Stimulated activated CD8-positive, alpha-beta memory T cell treated with anti-CD3 and anti-CD28 coated beads, Interleukin-7, amount 100 ng/mL, for 4 hours (primary cell): Measurements from ENCODE around the gene HTR1A.

Source experiments
- DNase-seq, 2 donors: peaks; one replicate each; pipeline ENCODE4 v3.0.0-alpha.2; 2020; ENCODE audit warnings: low read depth in 2 of 2

Gene HTR1A

DNA sequence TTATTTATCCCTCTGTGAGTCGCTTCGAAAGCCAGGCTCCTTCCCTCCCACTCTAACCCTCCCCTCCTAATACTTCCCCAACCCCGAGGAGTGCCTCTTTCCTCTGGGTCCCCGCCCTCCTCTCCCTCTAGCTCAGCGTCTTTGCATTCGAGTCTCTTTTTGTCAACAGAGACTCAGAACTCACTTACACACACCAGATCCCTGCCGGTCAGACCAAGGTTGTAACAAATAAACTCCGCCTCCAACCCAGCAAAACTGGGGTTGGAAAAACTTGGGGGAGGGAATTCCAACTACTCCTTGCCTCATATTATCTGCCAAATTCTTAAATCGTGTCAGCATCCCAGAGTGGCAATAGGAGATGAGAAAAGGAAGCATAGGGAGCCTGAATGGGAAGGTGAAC lies at the start of gene HTR1A:
HTR1A (minus strand) TSS at position 167 of the 400 bp plus-strand sequence. CDS start 726 bp downstream, outside the sequence.
- DNase-seq, result no peak

DNA sequence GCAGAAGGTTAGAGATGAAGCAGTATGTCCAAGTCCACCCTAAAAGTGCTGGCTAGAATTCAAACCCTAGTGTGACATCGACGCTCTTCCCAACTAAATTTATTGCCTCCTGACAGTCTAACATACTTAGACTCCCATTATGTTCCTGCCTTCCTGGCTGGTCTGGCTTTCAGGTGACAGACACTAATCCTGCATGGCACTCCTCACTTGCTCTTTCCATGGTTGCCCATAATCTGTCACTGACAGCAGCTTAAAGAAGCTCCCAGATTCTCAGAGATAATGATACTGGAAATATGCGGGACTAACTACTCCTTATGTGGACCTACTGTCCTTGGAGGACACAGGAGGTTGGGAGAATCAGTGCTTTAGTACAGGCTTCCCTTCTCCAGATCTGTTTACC lies 41.7 kb upstream of the HTR1A start:
- no peak for DNase-seq

GRCh38 chr5:64000096-64000495 lies 37.9 kb upstream of the HTR1A start:
- no peak for DNase-seq

DNA sequence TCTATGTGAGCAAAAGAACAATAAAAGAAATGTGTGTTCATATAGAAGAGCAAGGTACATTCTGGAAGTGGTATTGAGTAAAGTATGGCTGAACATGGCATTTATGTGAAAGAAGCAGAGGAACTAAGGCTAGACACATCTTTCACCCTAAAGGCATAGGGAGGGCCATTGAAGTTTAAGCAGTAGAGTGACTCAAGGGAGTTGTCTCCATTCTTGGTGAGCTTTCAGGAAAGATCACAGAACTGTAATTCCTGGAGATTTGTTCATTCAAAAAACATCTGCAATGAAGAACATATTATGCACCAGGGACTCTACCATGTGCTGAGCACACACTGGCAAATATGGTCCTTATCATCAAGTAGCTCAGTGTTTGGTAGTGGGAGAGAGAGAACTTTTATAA lies 24.8 kb upstream of the HTR1A start:
- DNase-seq, result no peak

DNA sequence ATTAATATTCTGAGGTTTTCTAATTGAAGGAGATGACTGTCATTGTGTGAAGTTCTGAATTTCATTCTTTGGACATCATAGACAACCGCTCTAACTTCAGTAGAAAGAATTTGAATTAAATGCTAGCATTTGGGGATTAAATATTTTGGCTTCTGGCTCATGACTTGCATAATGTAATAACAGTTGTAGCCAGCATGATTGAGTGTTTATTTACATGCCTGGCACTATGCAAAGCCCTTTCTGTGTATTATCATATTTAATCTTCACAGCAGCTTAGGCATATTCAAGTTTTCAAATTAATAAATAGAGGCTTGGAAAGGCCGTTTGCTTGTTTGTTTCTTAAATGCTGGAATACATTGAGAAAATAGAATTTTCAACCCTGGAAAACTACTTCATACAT lies 19.6 kb upstream of the HTR1A start:
- no peak for DNase-seq

- DNase-seq, result no peak
These were observed 1.7 kb upstream of the HTR1A start for GRCh38 chr5:63963926-63964325.

DNA sequence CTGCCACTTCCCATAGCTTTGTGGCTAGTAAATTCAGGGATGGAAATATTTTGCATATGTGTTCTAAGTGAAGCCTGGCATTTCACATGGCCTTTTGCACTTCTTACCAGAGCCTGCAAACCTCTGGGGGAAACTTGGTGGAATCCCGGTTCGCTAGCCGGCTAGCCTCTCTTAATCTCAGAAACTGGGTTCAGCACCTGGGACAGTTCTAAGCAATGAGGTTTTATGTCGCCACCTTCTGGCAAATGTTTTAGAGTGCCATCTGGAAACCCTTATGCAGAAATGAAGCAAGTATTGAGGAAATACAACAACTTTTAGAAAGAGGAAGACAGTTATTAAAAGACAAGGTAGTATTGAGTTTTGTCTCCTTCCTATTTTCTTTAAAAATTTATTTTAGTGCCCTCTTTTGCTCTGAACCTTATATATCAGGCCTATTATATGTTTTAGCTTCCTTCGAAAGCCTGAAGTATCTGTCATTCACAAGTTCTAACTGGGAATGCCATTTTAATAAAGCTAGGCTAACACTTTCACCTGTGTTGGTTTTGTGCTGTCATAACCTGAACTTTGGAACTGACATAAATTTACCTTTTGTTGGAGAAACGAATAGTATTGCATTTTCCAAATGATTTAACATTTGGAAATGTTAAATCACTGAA lies 963 bp upstream of the HTR1A start:
- DNase-seq, result no peak

GRCh38 chr5:63961598-63962161 lies 565 bp downstream of the HTR1A start:
- DNase-seq, result no peak

- no peak for DNase-seq
These were observed 1.1 kb downstream of the HTR1A start for GRCh38 chr5:63961125-63961597.

DNA sequence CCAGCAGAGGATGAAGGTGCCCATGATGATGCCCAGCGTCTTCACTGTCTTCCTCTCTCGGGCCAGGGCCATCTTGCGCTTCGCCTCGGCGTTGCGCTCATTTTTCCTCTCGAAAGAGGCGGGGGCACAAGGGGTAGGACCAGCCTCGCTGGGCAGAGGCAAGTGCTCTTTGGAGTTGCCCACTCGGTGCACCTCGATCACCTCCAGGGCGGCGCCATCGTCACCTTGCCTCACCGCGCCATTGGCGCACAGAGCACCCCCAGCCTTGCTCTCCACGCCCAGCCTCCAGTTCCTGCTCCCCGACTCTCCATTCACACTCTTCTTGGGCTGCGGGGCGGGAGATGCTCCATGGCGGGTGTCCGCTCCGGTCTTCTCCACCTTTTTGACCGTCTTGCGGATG lies 1.6 kb downstream of the HTR1A start:
- no peak for DNase-seq

- no peak for DNase-seq
These were observed 2.9 kb downstream of the HTR1A start for GRCh38 chr5:63959177-63959982.

GRCh38 chr5:63958654-63959053 lies 3.6 kb downstream of the HTR1A start:
- DNase-seq, result no peak

DNA sequence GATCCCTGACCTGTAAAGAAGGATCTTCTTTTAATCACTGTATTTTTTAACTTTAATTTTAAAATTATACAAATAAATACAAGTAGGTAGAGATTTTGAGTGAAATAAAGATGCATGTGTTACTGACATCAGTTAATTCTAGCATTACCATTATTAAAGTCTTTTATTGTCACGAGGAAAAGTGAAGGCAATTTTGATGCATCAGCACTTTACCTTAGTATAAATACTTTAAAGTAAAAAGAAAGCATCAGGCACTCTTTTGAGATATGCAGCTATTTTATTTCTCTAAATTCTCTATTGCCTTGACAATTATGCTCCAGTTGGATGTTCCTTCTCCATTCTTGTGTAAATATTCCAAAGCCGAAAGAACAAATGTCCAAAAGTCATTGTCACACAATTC lies 4.6 kb downstream of the HTR1A start:
- no peak for DNase-seq

DNA sequence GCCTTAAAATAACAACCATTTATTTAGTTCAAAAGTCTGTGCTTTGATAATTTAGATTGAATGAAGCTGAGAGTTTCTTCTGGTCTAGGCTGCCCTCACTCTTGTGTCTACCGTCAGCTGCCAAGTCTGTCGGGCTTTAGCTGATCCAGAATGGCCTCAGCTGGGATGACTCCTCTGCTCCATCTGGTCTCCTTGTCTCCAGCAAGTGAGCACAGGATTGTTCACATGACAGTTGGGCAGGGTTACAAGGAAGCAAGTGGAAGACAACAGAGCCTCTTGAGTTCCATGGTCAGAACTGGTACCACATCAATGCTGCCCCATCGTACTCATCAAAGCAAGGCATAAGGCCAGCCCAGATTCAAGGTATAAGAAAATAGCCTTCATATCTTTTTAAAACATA lies 9.0 kb downstream of the HTR1A start:
- DNase-seq, result no peak

DNA sequence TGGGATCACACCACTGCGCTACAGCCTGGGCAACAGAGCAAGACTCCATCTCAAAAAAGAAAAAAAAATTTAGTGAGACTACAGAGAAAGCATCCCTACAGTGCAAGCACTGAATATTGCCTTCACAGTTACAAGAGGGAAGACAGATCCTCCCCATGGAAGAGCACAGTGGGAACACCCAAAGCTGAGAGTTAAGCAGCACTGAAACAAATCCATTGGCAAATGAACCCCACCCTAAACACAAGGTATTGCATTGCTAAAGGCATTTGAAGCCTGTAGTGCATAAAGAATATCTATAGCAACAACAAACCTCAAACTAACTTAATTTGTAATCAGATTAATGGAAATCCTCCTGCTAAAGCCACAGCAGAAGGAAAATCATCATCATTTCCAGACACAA lies 27.1 kb downstream of the HTR1A start:
- DNase-seq, result no peak

DNA sequence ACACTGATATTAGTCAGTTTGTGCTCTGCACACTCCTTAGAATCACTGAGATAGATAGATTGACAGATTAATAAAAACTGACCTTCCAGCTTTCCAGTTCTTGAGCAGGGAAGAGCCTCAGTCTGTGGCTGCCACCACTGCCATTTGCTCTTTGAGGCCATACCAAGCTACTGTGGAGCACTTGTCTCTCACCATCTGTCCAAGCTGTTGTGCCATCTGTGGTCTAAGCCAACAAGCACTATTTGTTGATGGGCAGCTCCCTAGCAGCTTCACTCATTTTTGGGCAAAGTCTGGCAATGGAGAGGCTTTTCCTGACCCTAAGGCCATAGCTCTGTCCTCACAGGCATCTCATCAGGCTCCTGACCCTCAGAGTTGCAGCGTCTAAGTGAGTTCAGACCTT lies 30.4 kb downstream of the HTR1A start:
- no peak for DNase-seq

GRCh38 chr5:63928451-63928850 lies 33.8 kb downstream of the HTR1A start:
- no peak for DNase-seq

DNA sequence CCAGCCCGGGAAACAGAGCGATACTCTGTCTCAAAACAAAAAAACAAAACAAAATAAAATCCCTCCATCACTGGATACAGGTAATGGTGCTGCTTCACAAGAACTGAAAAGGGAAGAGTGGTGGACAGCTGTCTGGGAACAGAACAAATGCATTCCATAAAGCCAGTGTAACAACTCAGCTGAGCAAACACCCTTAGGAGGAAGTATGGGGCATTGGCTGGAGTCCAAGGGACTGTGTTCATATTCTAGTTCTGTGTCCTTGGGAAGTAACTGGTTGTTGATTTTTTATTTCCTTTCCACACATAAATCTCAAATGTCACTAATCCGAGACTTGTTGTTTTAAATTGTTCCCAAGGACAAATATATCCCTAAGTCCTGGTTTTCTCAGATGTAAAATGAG lies 38.3 kb downstream of the HTR1A start:
- no peak for DNase-seq

GRCh38 chr5:63919763-63920478 lies 42.3 kb downstream of the HTR1A start:
- DNase-seq, result no peak

GRCh38 chr5:63916786-63917185 lies 45.5 kb downstream of the HTR1A start:
- DNase-seq, result no peak

- no peak for DNase-seq
These were observed 50.4 kb downstream of the HTR1A start for GRCh38 chr5:63911871-63912270.
